Mesendoderm (in vitro differentiated cells): ENCODE results near the gene OVCA2.

Experiments used
- DNase-seq: peaks from one replicate; pipeline ENCODE4 v3.0.0; 2013
- H2AK5ac ChIP-seq: 2 replicates; pipeline ENCODE4 v1.6.1; 2013; ENCODE audit warnings: low read length, inconsistent platforms
- H2BK120ac ChIP-seq: 2 replicates; pipeline ENCODE4 v1.6.1; 2013; ENCODE audit warnings: low read depth, mild to moderate bottlenecking, low read length, moderate library complexity, mixed read lengths
- H2BK15ac ChIP-seq: replicated peaks from 2 replicates; pipeline ENCODE4 v1.6.1; 2013; ENCODE audit warnings: low read depth, mild to moderate bottlenecking, moderate library complexity
- H2BK5ac ChIP-seq: 2 replicates; pipeline ENCODE4 v1.6.1; 2013; ENCODE audit warnings: low read length, inconsistent platforms
- H3K18ac ChIP-seq: 2 replicates; pipeline ENCODE4 v1.6.1; 2013; ENCODE audit warnings: mild to moderate bottlenecking, low read length, mixed read lengths
- H3K23ac ChIP-seq: one replicate; pipeline ENCODE4 v1.6.1; 2013; ENCODE audit warnings: low read length
- H3K27ac ChIP-seq: 2 replicates; pipeline ENCODE4 v1.5.1; 2013; ENCODE audit warnings: low read depth, mild to moderate bottlenecking, inconsistent platforms, low read length, moderate library complexity
- H3K27me3 ChIP-seq: 2 replicates; pipeline ENCODE4 v1.6.1; 2013; ENCODE audit warnings: low read length, control low read depth, mild to moderate bottlenecking, inconsistent platforms; ENCODE audit not compliant: insufficient read depth, poor library complexity
- H3K36me3 ChIP-seq: 2 replicates; pipeline ENCODE4 v1.6.1; 2013; ENCODE audit warnings: low read length, inconsistent platforms; ENCODE audit not compliant: control insufficient read depth, insufficient read depth
- H3K4ac ChIP-seq: one replicate; pipeline ENCODE4 v1.6.1; 2013; ENCODE audit warnings: low read depth, mild to moderate bottlenecking, low read length, moderate library complexity
- H3K4me1 ChIP-seq: 2 replicates; pipeline ENCODE4 v1.6.1; 2013; ENCODE audit warnings: low read depth, low read length, inconsistent platforms; ENCODE audit not compliant: control insufficient read depth
- H3K4me2 ChIP-seq: 2 replicates; pipeline ENCODE4 v1.6.1; 2013; ENCODE audit warnings: low read length
- H3K4me3 ChIP-seq: 2 replicates; pipeline ENCODE4 v1.5.1; 2013; ENCODE audit warnings: mild to moderate bottlenecking, low read length
- H3K56ac ChIP-seq: one replicate; pipeline ENCODE4 v1.6.1; 2013; ENCODE audit warnings: low read length
- H3K79me1 ChIP-seq: 2 replicates; pipeline ENCODE4 v1.6.1; 2013; ENCODE audit warnings: low read length, inconsistent platforms
- H3K79me2 ChIP-seq: 2 replicates; pipeline ENCODE4 v1.6.1; 2013; ENCODE audit warnings: mild to moderate bottlenecking, low read length; ENCODE audit not compliant: control insufficient read depth, insufficient read depth
- H3K9ac ChIP-seq: 2 replicates; pipeline ENCODE4 v1.6.1; 2013; ENCODE audit warnings: low read length, inconsistent platforms
- H4K5ac ChIP-seq: one replicate; pipeline ENCODE4 v1.6.1; 2013; ENCODE audit warnings: low read length
- H4K8ac ChIP-seq: one replicate; pipeline ENCODE4 v1.6.1; 2013; ENCODE audit warnings: low read depth, mild to moderate bottlenecking, control low read depth, low read length, moderate library complexity
- WGBS: extraction: QIAGEN DNeasy Blood & Tissue Kit; methylation state at CpG from one replicate; pipeline ENCODE4 v1.1.7; 2013; ENCODE audit warnings: low lambda C conversion rate, missing lambda C conversion rate; ENCODE audit not compliant: insufficient coverage; ENCODE audit errors: extremely low coverage; 5-methylcytosine and 5-hydroxymethylcytosine counted together

The OVCA2 gene

GRCh38 chr17:2027528-2028233 lies 14.1 kb upstream of the OVCA2 start:
- H3K23ac ChIP-seq = no peak overlapping the region
- no CpG with 5 or more reads among the region's 11 CpGs for WGBS
- H3K9ac ChIP-seq = no peak overlapping the region
- H3K36me3 ChIP-seq = no peaks in the 10 kb centered on the region
- H3K27me3 ChIP-seq = peaks cover 18% of the 10 kb centered on the region
- no peak overlapping the region for H2BK120ac ChIP-seq
- DNase-seq = no peak
- no peaks in the 10 kb centered on the region for H3K4me1 ChIP-seq
- H3K4me2 ChIP-seq = no peak overlapping the region
- H3K18ac ChIP-seq = no peak overlapping the region
- H2BK5ac ChIP-seq = no peak overlapping the region
- peaks cover 2% of the 10 kb centered on the region for H3K79me1 ChIP-seq
- H3K27ac ChIP-seq = no peak overlapping the region
- no peak overlapping the region for H3K56ac ChIP-seq
- H3K4me3 ChIP-seq = no peak overlapping the region
- no peak overlapping the region for H4K8ac ChIP-seq
- no peaks in the 10 kb centered on the region for H3K79me2 ChIP-seq
- H4K5ac ChIP-seq = no peak overlapping the region
- H3K4ac ChIP-seq = no peak overlapping the region
- no peak overlapping the region for H2BK15ac ChIP-seq
- H2AK5ac ChIP-seq = no peak overlapping the region

GRCh38 chr17:2028234-2028614 lies 13.6 kb upstream of the OVCA2 start:
- H3K56ac ChIP-seq = no peak overlapping the region
- H3K36me3 ChIP-seq = no peaks in the 10 kb centered on the region
- H2BK5ac ChIP-seq = no peak overlapping the region
- H2BK120ac ChIP-seq = no peak overlapping the region
- no peaks in the 10 kb centered on the region for H3K4me1 ChIP-seq
- no peak overlapping the region for H3K4me2 ChIP-seq
- H3K23ac ChIP-seq = no peak overlapping the region
- H3K18ac ChIP-seq = no peak overlapping the region
- H4K5ac ChIP-seq = no peak overlapping the region
- H3K79me2 ChIP-seq = no peaks in the 10 kb centered on the region
- H2AK5ac ChIP-seq = no peak overlapping the region
- WGBS = no CpG with 5 or more reads among the region's 5 CpGs
- peaks cover 18% of the 10 kb centered on the region for H3K27me3 ChIP-seq
- H3K9ac ChIP-seq = no peak overlapping the region
- no peak overlapping the region for H3K27ac ChIP-seq
- no peak for DNase-seq
- no peak overlapping the region for H3K4ac ChIP-seq
- no peak overlapping the region for H3K4me3 ChIP-seq
- peaks cover 2% of the 10 kb centered on the region for H3K79me1 ChIP-seq
- H2BK15ac ChIP-seq = no peak overlapping the region
- no peak overlapping the region for H4K8ac ChIP-seq

GRCh38 chr17:2028737-2029136 lies 13.1 kb upstream of the OVCA2 start:
- Histone ChIP-seq H3K36me3 (no peaks in the 10 kb centered on the region), H3K4me2 (no peak overlapping the region), H2AK5ac (no peak overlapping the region), H3K23ac (no peak overlapping the region), H3K4me1 (no peaks in the 10 kb centered on the region), H2BK120ac (no peak overlapping the region), H3K4me3 (no peak overlapping the region), H3K27me3 (peaks cover 17% of the 10 kb centered on the region), H2BK5ac (no peak overlapping the region), H3K9ac (no peak overlapping the region), H3K27ac (no peak overlapping the region), H3K79me1 (peaks cover 2% of the 10 kb centered on the region), H4K8ac (no peak overlapping the region), H3K56ac (peak overlapping the region; percentile 2), H4K5ac (no peak overlapping the region), H3K79me2 (no peaks in the 10 kb centered on the region), H3K18ac (no peak overlapping the region), H2BK15ac (no peak overlapping the region), H3K4ac (no peak overlapping the region)
- peak; percentile 12 for DNase-seq
- no CpG with 5 or more reads among the region's 6 CpGs for WGBS

- Histone ChIP-seq H3K4me1 (no peaks in the 10 kb centered on the region), H2BK120ac (no peak within 1 kb of the TSS), H3K9ac (peak within 1 kb of the TSS; percentile 78), H4K8ac (no peak within 1 kb of the TSS), H3K4ac (no peak within 1 kb of the TSS), H3K27me3 (peaks cover 6% of the 10 kb centered on the region), H3K79me1 (peaks cover 2% of the 10 kb centered on the region), H3K18ac (peak within 1 kb of the TSS; percentile 75), H3K23ac (no peak within 1 kb of the TSS), H3K36me3 (no peaks in the 10 kb centered on the region), H3K4me2 (peak within 1 kb of the TSS; percentile 97), H3K4me3 (peak within 1 kb of the TSS; percentile 99), H2AK5ac (no peak within 1 kb of the TSS), H3K56ac (peak within 1 kb of the TSS; percentile 82), H3K27ac (no peak within 1 kb of the TSS), H2BK5ac (no peak within 1 kb of the TSS), H4K5ac (no peak within 1 kb of the TSS), H3K79me2 (no peaks in the 10 kb centered on the region), H2BK15ac (no peak within 1 kb of the TSS)
- no CpG with 5 or more reads among the region's 59 CpGs for WGBS
- DNase-seq = peak; percentile 96
Measured at GRCh38 chr17:2029911-2030778, 11.7 kb upstream of the OVCA2 start, which contains the start of gene DPH1. DPH1 (plus strand) TSS chr17:2030153; CDS start chr17:2030170, 17 bp downstream.

- H3K36me3 ChIP-seq = no peaks in the 10 kb centered on the region
- WGBS = no CpG with 5 or more reads among the region's 10 CpGs
- peak overlapping the region; percentile 16 for H3K9ac ChIP-seq
- no peak overlapping the region for H2AK5ac ChIP-seq
- H4K5ac ChIP-seq = no peak overlapping the region
- H3K4me2 ChIP-seq = peak overlapping the region; percentile 97
- no peaks in the 10 kb centered on the region for H3K79me2 ChIP-seq
- no peak overlapping the region for H3K23ac ChIP-seq
- no peak overlapping the region for H3K4ac ChIP-seq
- H3K18ac ChIP-seq = no peak overlapping the region
- no peak overlapping the region for H3K27ac ChIP-seq
- H3K27me3 ChIP-seq = peaks cover 5% of the 10 kb centered on the region
- no peaks in the 10 kb centered on the region for H3K4me1 ChIP-seq
- H3K4me3 ChIP-seq = no peak overlapping the region
- no peak overlapping the region for H4K8ac ChIP-seq
- no peak overlapping the region for H2BK15ac ChIP-seq
- no peak for DNase-seq
- no peak overlapping the region for H2BK5ac ChIP-seq
- peak overlapping the region; percentile 67 for H3K56ac ChIP-seq
- H2BK120ac ChIP-seq = no peak overlapping the region
- peaks cover 2% of the 10 kb centered on the region for H3K79me1 ChIP-seq
Measured at GRCh38 chr17:2030779-2031163, 11.1 kb upstream of the OVCA2 start.
